Endothelial cell of umbilical vein (primary cell): Measurements from ENCODE around the gene STAT5B. TPM values are rescaled to one million over a fixed set of nuclear protein-coding genes. Genes with fewer than 3 reads are reported as not detected.

ENCODE experiments used
- BruUV-seq: library from RNA; stranded (reverse); fragments of 400-500 nt; replicated peaks from 2 replicates; lab custom pipeline; 2021; lab: Mats Ljungman, UMichigan
- CTCF ChIA-PET: fragments of 300-600, 350-600 bp; sonication (Branson Sonifier 250); formaldehyde crosslinking; loops from one replicate; lab custom pipeline; 2021; ENCODE audit warnings: antibody characterized with exemption, inconsistent platforms; lab: Charles Lee
- POLR2A ChIA-PET: fragments of 300-600, 350-600 bp; sonication (Branson Sonifier 250); formaldehyde crosslinking; loops from one replicate; lab custom pipeline; 2021; ENCODE audit warnings: antibody characterized with exemption, inconsistent platforms; lab: Charles Lee
- DNase-seq: peaks from one replicate; pipeline ENCODE4 v3.0.0-alpha.2; 2011; ENCODE audit warnings: low read depth, low spot score
- FAIRE-seq: peaks from 2 replicates; lab custom pipeline; 2011; peaks lifted over from hg19 to GRCh38; lab: Jason Lieb, UNC
- H2AFZ ChIP-seq: 2 replicates; pipeline ENCODE4 v1.6.0; 2012; ENCODE audit warnings: low read depth, low read length, control low read depth, inconsistent platforms
- H3K27ac ChIP-seq: 2 replicates; pipeline ENCODE4 v1.5.1; 2011; ENCODE audit warnings: low read depth, mild to moderate bottlenecking, control low read depth, low read length, moderate library complexity; ENCODE audit not compliant: insufficient read depth
- H3K27me3 ChIP-seq, 2 experiments: 2 replicates each; pipeline versions ENCODE4 v1.6.0 to v1.6.1; 2011; ENCODE audit warnings: low read length in 2 of 2, mixed read lengths in 1 of 2; ENCODE audit not compliant: control insufficient read depth in 2 of 2, insufficient read depth in 2 of 2
- H3K36me3 ChIP-seq, 2 experiments: 2 replicates in 1 of 2; 3 replicates in 1 of 2; pipeline ENCODE4 v1.5.1; 2011; ENCODE audit warnings: low read length in 2 of 2, mild to moderate bottlenecking in 1 of 2, moderate library complexity in 1 of 2; ENCODE audit not compliant: control insufficient read depth in 2 of 2, insufficient read depth in 2 of 2; ENCODE audit errors: extremely low read depth in 1 of 2
- H3K4me1 ChIP-seq: 3 replicates; pipeline ENCODE4 v1.5.1; 2011; ENCODE audit warnings: mild to moderate bottlenecking, low read length; ENCODE audit not compliant: control insufficient read depth, insufficient read depth; ENCODE audit errors: extremely low read depth
- H3K4me2 ChIP-seq: 2 replicates; pipeline ENCODE4 v1.6.1; 2011; ENCODE audit warnings: low read length, control low read depth, mixed read lengths; ENCODE audit not compliant: insufficient read depth
- H3K4me3 ChIP-seq, 3 experiments: fragments of 200-600 bp in 1 of 3; sonication (generic), shearing (Covaris generic) in 1 of 3; replicated peaks in 1 of 3; 2 replicates each; pipeline ENCODE4 v1.5.1; 2011 to 2016; ENCODE audit warnings: control low read depth in 3 of 3, low read length in 3 of 3, mild to moderate bottlenecking in 2 of 3, inconsistent platforms in 1 of 3, low read depth in 1 of 3, moderate library complexity in 1 of 3; ENCODE audit not compliant: insufficient read depth in 1 of 3
- H3K79me2 ChIP-seq: 2 replicates; pipeline ENCODE4 v1.6.0; 2012; ENCODE audit warnings: low read length, inconsistent platforms; ENCODE audit not compliant: control insufficient read depth, insufficient read depth
- H3K9ac ChIP-seq: replicated peaks from 2 replicates; pipeline ENCODE3; 2011; ENCODE audit warnings: low read length, control low read depth; ENCODE audit not compliant: insufficient read depth; ENCODE audit errors: extremely low read depth
- H3K9me1 ChIP-seq: replicated peaks from 3 replicates; pipeline ENCODE4 v1.6.0; 2011; ENCODE audit warnings: mild to moderate bottlenecking, low read length; ENCODE audit not compliant: control insufficient read depth, insufficient read depth; ENCODE audit errors: extremely low read depth
- H3K9me3 ChIP-seq: replicated peaks from 2 replicates; pipeline ENCODE4 v1.5.1; 2012; ENCODE audit warnings: low read length, inconsistent platforms; ENCODE audit not compliant: control insufficient read depth, insufficient read depth
- H4K20me1 ChIP-seq: replicated peaks from 2 replicates; pipeline ENCODE3; 2011; ENCODE audit warnings: mild to moderate bottlenecking, low read length; ENCODE audit not compliant: control insufficient read depth, insufficient read depth; ENCODE audit errors: extremely low read depth
- CTCF ChIP-seq, 2 donors: IDR thresholded peaks; 1 replicate in 1 of 2; 2 replicates in 1 of 2; pipeline ENCODE4 v1.5.1; 2011; ENCODE audit warnings: low read length in 2 of 2, mild to moderate bottlenecking in 2 of 2, moderate library complexity in 2 of 2, control low read depth in 1 of 2, inconsistent platforms in 1 of 2, low read depth in 1 of 2; ENCODE audit not compliant: insufficient read depth in 1 of 2; ENCODE audit errors: extremely low read depth in 1 of 2
- EZH2 ChIP-seq: IDR thresholded peaks from 2 replicates; pipeline ENCODE4 v1.6.1; 2012; ENCODE audit warnings: borderline replicate concordance, low read depth, mild to moderate bottlenecking, moderate library complexity, low read length, inconsistent platforms; ENCODE audit not compliant: severe bottlenecking
- FOS ChIP-seq: IDR thresholded peaks from 2 replicates; pipeline ENCODE4 v1.6.1; 2011; ENCODE audit warnings: mild to moderate bottlenecking, low read length, moderate library complexity, borderline replicate concordance; ENCODE audit not compliant: insufficient read depth
- GATA2 ChIP-seq: IDR thresholded peaks from 2 replicates; pipeline ENCODE4 v1.7.0; 2011; ENCODE audit warnings: low read depth, mild to moderate bottlenecking, moderate library complexity, mixed read lengths, low read length; ENCODE audit not compliant: insufficient read length, insufficient read depth
- JUN ChIP-seq: IDR thresholded peaks from 2 replicates; pipeline ENCODE4 v1.6.1; 2011; ENCODE audit warnings: borderline replicate concordance, low read depth; ENCODE audit not compliant: insufficient read length, insufficient read depth
- MYC ChIP-seq: IDR thresholded peaks from one replicate; pipeline ENCODE4 v1.6.1; 2011; ENCODE audit warnings: mild to moderate bottlenecking, low read depth, low read length
- POLR2A ChIP-seq: IDR thresholded peaks from 2 replicates; pipeline ENCODE4 v1.6.1; 2012; ENCODE audit warnings: low read depth, mild to moderate bottlenecking, control low read depth, low read length
- POLR2AphosphoS5 ChIP-seq: IDR thresholded peaks from 2 replicates; pipeline ENCODE4 v1.6.1; 2012; ENCODE audit warnings: low read depth, mild to moderate bottlenecking, control low read depth, low read length, moderate library complexity; ENCODE audit not compliant: insufficient read depth
- dilution Hi-C: fragments of 300-500 bp; cut with MboI; formaldehyde crosslinking; loops from one replicate; pipeline ENCODE4 v1.15.0; 2019; ENCODE audit warnings: low sequenced_read_pairs; ENCODE audit not compliant: extremely low pct_ligation_motif_present
- intact Hi-C: fragments of 100-400 bp; cut with micrococcal nuclease; formaldehyde crosslinking; loops from one replicate; pipeline ENCODE4 v1.10.0; 2022
- polyA plus RNA-seq, 4 experiments: library from polyadenylated mRNA; depleted of rRNA in 3 of 4; stranded (reverse) in 3 of 4; unstranded in 1 of 4; fragments of >200 nt; gene quantifications; 2 replicates each; pipeline versions ENCODE4 v1.2.1 to v1.2.3, GENCODE V29; 2011 to 2012; ENCODE audit warnings: missing spikeins in 1 of 4
- total RNA-seq: library from RNA; stranded (reverse); gene quantifications from 2 replicates; pipeline ENCODE4 v1.2.3, GENCODE V29; 2021
- TF ChIP-seq, protein P1 (sequence below): IDR thresholded peaks from 2 replicates; pipeline ENCODE4 v1.6.1; 2011; ENCODE audit not compliant: insufficient read depth, insufficient read length

STAT5B gene
- total and polyA plus RNA-seq, 2 donors (not counting 3 experiments of a cell fraction or from before 2014, with no cell fraction given), result 43.3 to 53.7 TPM

DNA sequence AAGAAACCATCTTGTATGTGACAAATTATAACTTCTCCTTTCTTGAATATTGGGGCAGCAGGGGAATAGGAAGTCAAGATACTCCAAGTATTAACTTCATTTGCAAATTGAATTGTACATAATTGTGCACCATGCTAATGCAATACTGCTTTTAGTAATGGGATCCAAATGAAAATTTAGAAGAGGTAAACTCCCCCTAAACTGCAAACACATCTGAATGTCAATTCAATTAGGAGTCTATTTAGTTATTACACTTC lies 4.5 kb downstream of the STAT5B start:
- Histone ChIP-seq H3K4me1 (peaks cover 9% of the 10 kb centered on the region), H3K9me1 (no peaks in the 10 kb centered on the region), H3K27ac (no peak overlapping the region), H3K36me3 (no peaks in the 10 kb centered on the region), H3K4me3 (no peak overlapping the region), H3K9ac (no peak overlapping the region), H3K4me2 (no peak overlapping the region), H3K27me3 (no peaks in the 10 kb centered on the region), H4K20me1 (no peaks in the 10 kb centered on the region), H3K79me2 (peaks cover 77% of the 10 kb centered on the region), H3K9me3 (no peaks in the 10 kb centered on the region), H2AFZ (no peak overlapping the region)
- FAIRE-seq, result no peak
- BruUV-seq, result no TSS peak
- ChIA-PET CTCF (interaction anchor here (1.0 kb wide), 1 partner anchor 50 kb away, joined by 3 read pairs; no protein-coding TSS in a partner anchor), POLR2A (no interaction called here)
- no peak for DNase-seq
- intact Hi-C loops, result loop anchor here (10.0 kb wide), 1 partner anchor 137 kb away; no protein-coding TSS in a partner anchor
- TF ChIP-seq JUN (no peak), GATA2 (no peak), FOS (no peak), POLR2A (no peak), CTCF (IDR thresholded peaks at IDR 0.05; ENCODE audit: extremely low read depth in 1 of 2, insufficient read depth in 1 of 2, low read depth in 1 of 2, low read length in 2 of 2) (no peak), EZH2 (no peak), MYC (no peak), POLR2AphosphoS5 (no peak)
- TF ChIP-seq, protein P1, sequence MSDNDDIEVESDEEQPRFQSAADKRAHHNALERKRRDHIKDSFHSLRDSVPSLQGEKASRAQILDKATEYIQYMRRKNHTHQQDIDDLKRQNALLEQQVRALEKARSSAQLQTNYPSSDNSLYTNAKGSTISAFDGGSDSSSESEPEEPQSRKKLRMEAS, result no peak
- dilution Hi-C loops, result no loop called here
